K562 (cell line): Measurements from ENCODE around the gene WDR88. TPM values are rescaled to one million over a fixed set of nuclear protein-coding genes. Genes with fewer than 3 reads are reported as not detected.
A peak's percentile ranks its signal among the peaks of the same experiment; 100 is the strongest.

Experiments used
- AFF4 ChIP-seq: sonication (generic); formaldehyde crosslinking; IDR thresholded peaks from 2 replicates; pipeline ENCODE4 v1.8.0; 2023; ENCODE audit warnings: mild to moderate bottlenecking, missing genetic modification reagents
- CBFA2T2 ChIP-seq: fragments of 450-650 bp; conservative IDR thresholded peaks from 2 replicates; pipeline ENCODE4 v1.6.1; 2017; ENCODE audit warnings: mild to moderate bottlenecking
- CCNT2 ChIP-seq: IDR thresholded peaks from 2 replicates; pipeline ENCODE4 v1.6.1; 2011; ENCODE audit warnings: borderline replicate concordance, low read depth, mild to moderate bottlenecking, moderate library complexity, mixed read lengths, low read length; ENCODE audit not compliant: insufficient read length; ENCODE audit errors: extremely low read depth
- FOS ChIP-seq: IDR thresholded peaks from 3 replicates; pipeline ENCODE4 v1.6.1; 2011; ENCODE audit not compliant: insufficient read length; ENCODE audit errors: extremely low read depth
- ZBED1 ChIP-seq: IDR thresholded peaks from 2 replicates; pipeline ENCODE4 v1.6.1; 2014
- ZNF318 ChIP-seq, 2 experiments: fragments of 450-650 bp; IDR thresholded peaks; 2 replicates each; pipeline ENCODE4 v1.6.1; 2016; ENCODE audit warnings: mild to moderate bottlenecking in 2 of 2, borderline replicate concordance in 1 of 2, low read depth in 1 of 2, moderate library complexity in 1 of 2
- ZNF77 ChIP-seq: fragments of 250-450 bp; sonication (Bioruptor Pico); IDR thresholded peaks from 2 replicates; pipeline ENCODE4 v1.5.0; 2020
- polyA plus RNA-seq, 8 experiments: library from polyadenylated mRNA; depleted of rRNA in 4 of 8; stranded (reverse) in 5 of 8; unstranded in 3 of 8; fragments of >200 nt; fragmentation: Nextera tagmentation in 2 of 8; fragmentation: Illumina TruSeq in 1 of 8; extraction: Ambion mirVana in 2 of 8; extraction: Trizol in 1 of 8; gene quantifications; 2 replicates each; pipeline versions ENCODE4 v1.2.1 to v1.2.3, GENCODE V29; 2011 to 2014; ENCODE audit warnings: inconsistent platforms in 1 of 8, missing spikeins in 1 of 8
- total RNA-seq, 7 experiments: library from RNA; depleted of rRNA in 6 of 7; stranded (reverse); fragments of >200 nt in 6 of 7; fragmentation: Illumina TruSeq in 2 of 7; extraction: Trizol in 2 of 7; gene quantifications; 2 replicates each; pipeline versions ENCODE4 v1.2.1 to v1.2.3, GENCODE V29; 2011 to 2021; ENCODE audit warnings: low replicate concordance in 1 of 7
- TF ChIP-seq, protein P1 (sequence below): fragments of 450-650 bp; formaldehyde crosslinking; IDR thresholded peaks from 2 replicates; pipeline ENCODE4 v1.4.0; 2020; ENCODE audit warnings: mild to moderate bottlenecking
- TF ChIP-seq, protein P2 (sequence below): fragments of 450-650 bp; formaldehyde crosslinking; IDR thresholded peaks from 2 replicates; pipeline ENCODE4 v1.4.0; 2022; ENCODE audit warnings: missing genetic modification characterization

Gene WDR88
- total and polyA plus RNA-seq, 9 of the 15 experiments (the other 6 are each of a cell fraction or from before 2014, with no cell fraction given) = 0.03 to 0.04 TPM; not detected in 7

DNA sequence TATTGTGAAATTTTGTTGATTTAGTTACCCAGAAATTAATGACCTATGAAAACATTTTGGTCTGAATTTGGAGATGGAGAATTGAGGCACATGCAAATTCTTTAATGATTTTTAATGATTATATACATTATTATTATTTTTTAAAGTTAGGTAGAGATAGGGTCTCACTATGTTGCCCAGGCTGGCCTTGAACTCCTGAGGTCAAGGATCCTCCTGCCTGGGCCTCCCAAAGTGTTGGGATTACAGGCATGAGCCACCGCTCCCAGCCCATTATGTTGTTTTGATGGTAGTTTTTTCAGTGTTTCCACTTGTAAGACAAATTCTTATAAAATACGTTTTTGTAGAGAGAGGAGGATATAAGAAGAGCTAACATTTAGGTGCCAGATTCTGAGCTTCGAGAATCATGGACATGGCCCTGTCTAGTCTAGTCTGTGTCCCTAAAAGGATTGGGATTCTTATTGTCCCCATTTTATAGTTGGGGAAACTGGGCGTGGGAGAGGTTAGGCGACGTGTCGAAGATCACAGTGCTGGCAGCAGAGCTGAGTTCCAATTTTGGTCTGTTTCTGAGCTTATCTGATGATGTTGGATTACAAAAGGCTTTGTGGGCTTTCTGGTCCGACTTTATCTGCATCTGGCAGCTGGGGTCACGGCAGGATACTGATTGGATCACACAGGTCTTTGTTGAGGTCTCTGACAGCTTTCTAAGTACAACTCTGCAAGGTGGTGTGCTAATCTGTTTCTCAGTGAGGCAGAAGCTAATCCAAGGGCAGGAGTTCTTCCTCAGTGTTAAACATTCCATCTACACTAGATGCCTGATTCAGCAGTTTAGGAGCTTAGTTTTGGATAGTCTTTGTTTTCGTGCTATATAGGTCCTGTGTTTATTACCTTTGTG is 7.5 kb upstream of the WDR88 start (continued):
- TF ChIP-seq ZNF318 (IDR thresholded peaks at IDR 0.05; ENCODE audit: borderline replicate concordance in 1 of 2, low read depth in 1 of 2) (peak in 1 of 2 experiments; percentile 76; a peak in 2 of 4 replicates), CCNT2 (peak; percentile 99), ZNF77 (CRISPR knock-in tag) (no peak), AFF4 (CRISPR knock-in tag) (0 out of 2 replicates have a peak, but pooled peaks have one; percentile 17), FOS (no peak), ZBED1 (no peak), CBFA2T2 (peak; percentile 95)
- TF ChIP-seq, protein P1, sequence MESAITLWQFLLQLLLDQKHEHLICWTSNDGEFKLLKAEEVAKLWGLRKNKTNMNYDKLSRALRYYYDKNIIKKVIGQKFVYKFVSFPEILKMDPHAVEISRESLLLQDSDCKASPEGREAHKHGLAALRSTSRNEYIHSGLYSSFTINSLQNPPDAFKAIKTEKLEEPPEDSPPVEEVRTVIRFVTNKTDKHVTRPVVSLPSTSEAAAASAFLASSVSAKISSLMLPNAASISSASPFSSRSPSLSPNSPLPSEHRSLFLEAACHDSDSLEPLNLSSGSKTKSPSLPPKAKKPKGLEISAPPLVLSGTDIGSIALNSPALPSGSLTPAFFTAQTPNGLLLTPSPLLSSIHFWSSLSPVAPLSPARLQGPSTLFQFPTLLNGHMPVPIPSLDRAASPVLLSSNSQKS (CRISPR knock-in tag) = no peak
- TF ChIP-seq, protein P2, sequence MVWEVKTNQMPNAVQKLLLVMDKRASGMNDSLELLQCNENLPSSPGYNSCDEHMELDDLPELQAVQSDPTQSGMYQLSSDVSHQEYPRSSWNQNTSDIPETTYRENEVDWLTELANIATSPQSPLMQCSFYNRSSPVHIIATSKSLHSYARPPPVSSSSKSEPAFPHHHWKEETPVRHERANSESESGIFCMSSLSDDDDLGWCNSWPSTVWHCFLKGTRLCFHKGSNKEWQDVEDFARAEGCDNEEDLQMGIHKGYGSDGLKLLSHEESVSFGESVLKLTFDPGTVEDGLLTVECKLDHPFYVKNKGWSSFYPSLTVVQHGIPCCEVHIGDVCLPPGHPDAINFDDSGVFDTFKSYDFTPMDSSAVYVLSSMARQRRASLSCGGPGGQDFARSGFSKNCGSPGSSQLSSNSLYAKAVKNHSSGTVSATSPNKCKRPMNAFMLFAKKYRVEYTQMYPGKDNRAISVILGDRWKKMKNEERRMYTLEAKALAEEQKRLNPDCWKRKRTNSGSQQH (CRISPR knock-in tag) = no peak
